Esophagus muscularis mucosa (tissue), 4 donors: Measurements from ENCODE around the gene OR10J4. TPM values are rescaled to one million over a fixed set of nuclear protein-coding genes. Genes with fewer than 3 reads are reported as not detected.

Source experiments
- DNase-seq: peaks from one replicate; pipeline ENCODE4 v3.0.0-alpha.2; 2017; ENCODE audit errors: extremely low spot score
- H3K27ac ChIP-seq, 4 donors: fragments of 200-600 bp; sonication (generic); replicated peaks in 1 of 4; 1 replicate in 3 of 4; 2 replicates in 1 of 4; pipeline ENCODE4 v1.5.1; 2016 to 2019; ENCODE audit warnings: mild to moderate bottlenecking in 1 of 4
- H3K27me3 ChIP-seq, 4 donors: fragments of 200-600 bp; sonication (generic); one replicate each; pipeline versions ENCODE4 v1.5.1 to v1.6.0; 2016 to 2019
- H3K36me3 ChIP-seq, 4 donors: fragments of 200-600 bp; sonication (generic); one replicate each; pipeline ENCODE4 v1.5.1; 2016 to 2019
- H3K4me1 ChIP-seq, 4 donors: fragments of 200-600 bp; sonication (generic); one replicate each; pipeline ENCODE4 v1.5.1; 2016 to 2019
- H3K4me3 ChIP-seq, 4 donors: fragments of 200-600 bp; sonication (generic); 1 replicate in 2 of 4; 2 replicates in 2 of 4; pipeline ENCODE4 v1.5.1; 2016 to 2019; ENCODE audit warnings: mild to moderate bottlenecking in 4 of 4, moderate library complexity in 1 of 4
- H3K9me3 ChIP-seq, 4 donors: fragments of 200-600 bp; sonication (generic); 1 replicate in 3 of 4; 2 replicates in 1 of 4; pipeline ENCODE4 v1.5.1; 2016 to 2019
- EP300 ChIP-seq: sonication (generic); formaldehyde crosslinking; IDR thresholded peaks from one replicate; pipeline ENCODE4 v1.6.1; 2017; ENCODE audit warnings: antibody characterized with exemption
- POLR2A ChIP-seq: fragments of 450-650 bp; IDR thresholded peaks from one replicate; pipeline ENCODE4 v1.6.1; 2017; ENCODE audit warnings: antibody characterized with exemption, moderate library complexity, mild to moderate bottlenecking, low read depth
- POLR2AphosphoS5 ChIP-seq, 2 donors: sonication (generic); formaldehyde crosslinking; IDR thresholded peaks; one replicate each; pipeline ENCODE4 v1.6.1; 2017; ENCODE audit warnings: antibody characterized with exemption in 2 of 2
- WGBS: methylation state at CpG from one replicate; pipeline ENCODE4 v1.1.5; 2018; 5-methylcytosine and 5-hydroxymethylcytosine counted together
- intact Hi-C: fragments of 100-400 bp; cut with DNase I; formaldehyde crosslinking; loops from one replicate; pipeline ENCODE4 v1.15.1; 2023
- total RNA-seq, 4 donors: library from RNA; depleted of rRNA; stranded (reverse); fragments of >200 nt; gene quantifications; one replicate each; pipeline versions ENCODE4 v1.1.0 to v1.2.1, GENCODE V29; 2016
- TF ChIP-seq, protein P1 (sequence below), 3 experiments: fragments of 200-600 bp in 2 of 3; fragments of 450-650 bp in 1 of 3; sonication (generic) in 2 of 3; IDR thresholded peaks; one replicate each; pipeline ENCODE4 v1.5.1; 2017 to 2019; ENCODE audit warnings: antibody characterized with exemption in 3 of 3, mild to moderate bottlenecking in 2 of 3, moderate library complexity in 1 of 3

OR10J4 gene
- total RNA-seq, 4 donors from 2014 or later: not detected

DNA sequence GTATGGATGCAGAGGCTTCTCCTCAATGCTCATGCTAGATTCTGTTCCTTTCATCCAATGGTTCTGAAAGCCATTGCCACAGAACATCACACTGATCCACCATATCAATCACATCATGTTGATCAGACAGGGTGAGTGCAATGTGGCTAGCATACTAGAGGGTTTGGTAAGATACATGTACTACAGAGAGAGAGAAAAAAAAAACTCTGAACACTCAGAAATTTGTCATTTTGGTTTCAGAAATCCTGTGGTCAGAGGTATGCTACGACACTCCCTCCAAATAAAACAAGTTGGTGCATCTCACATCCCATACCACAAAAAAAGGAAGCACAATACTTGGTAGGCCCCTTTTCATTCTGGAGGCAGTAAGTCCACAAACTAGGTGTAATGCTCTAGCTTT is 42.9 kb downstream of the OR10J4 start:
- TF ChIP-seq, protein P1, sequence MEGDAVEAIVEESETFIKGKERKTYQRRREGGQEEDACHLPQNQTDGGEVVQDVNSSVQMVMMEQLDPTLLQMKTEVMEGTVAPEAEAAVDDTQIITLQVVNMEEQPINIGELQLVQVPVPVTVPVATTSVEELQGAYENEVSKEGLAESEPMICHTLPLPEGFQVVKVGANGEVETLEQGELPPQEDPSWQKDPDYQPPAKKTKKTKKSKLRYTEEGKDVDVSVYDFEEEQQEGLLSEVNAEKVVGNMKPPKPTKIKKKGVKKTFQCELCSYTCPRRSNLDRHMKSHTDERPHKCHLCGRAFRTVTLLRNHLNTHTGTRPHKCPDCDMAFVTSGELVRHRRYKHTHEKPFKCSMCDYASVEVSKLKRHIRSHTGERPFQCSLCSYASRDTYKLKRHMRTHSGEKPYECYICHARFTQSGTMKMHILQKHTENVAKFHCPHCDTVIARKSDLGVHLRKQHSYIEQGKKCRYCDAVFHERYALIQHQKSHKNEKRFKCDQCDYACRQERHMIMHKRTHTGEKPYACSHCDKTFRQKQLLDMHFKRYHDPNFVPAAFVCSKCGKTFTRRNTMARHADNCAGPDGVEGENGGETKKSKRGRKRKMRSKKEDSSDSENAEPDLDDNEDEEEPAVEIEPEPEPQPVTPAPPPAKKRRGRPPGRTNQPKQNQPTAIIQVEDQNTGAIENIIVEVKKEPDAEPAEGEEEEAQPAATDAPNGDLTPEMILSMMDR (IDR thresholded peaks at IDR 0.05): no peak
- TF ChIP-seq POLR2AphosphoS5 (IDR thresholded peaks at IDR 0.05): no peak
- TF ChIP-seq EP300: no peak
- TF ChIP-seq POLR2A: no peak
- intact Hi-C loops: no loop called here
- DNase-seq: no peak
- Histone ChIP-seq H3K9me3 (no peaks in the 10 kb centered on the region), H3K4me3 (no peak overlapping the region), H3K27ac (no peak overlapping the region), H3K4me1 (no peaks in the 10 kb centered on the region), H3K36me3 (no peaks in the 10 kb centered on the region), H3K27me3 (no peaks in the 10 kb centered on the region)
- WGBS: 82% methylated on average over 1 of the region's 1 CpG

Other genes with a start within 250 kb of the OR10J4 start
- gene ACKR1, start 227.3 kb upstream of the OR10J4 start, total RNA-seq: 100 to 1,000 TPM in 2 of 4 donors, 10 to 100 TPM in 2; 31.1 to 315 (median 128) TPM
- gene FCER1A, start 129.9 kb upstream of the OR10J4 start, total RNA-seq: 1 to 10 TPM in 3 of 4 donors, under 1 TPM in 1; 0.45 to 8.3 (median 3.6) TPM
- gene OR10J1, start 7.5 kb downstream of the OR10J4 start, total RNA-seq: not detected
- not detected for gene OR10J5, start 103.8 kb downstream of the OR10J4 start, total RNA-seq
- gene APCS, start 155.6 kb downstream of the OR10J4 start, total RNA-seq: not detected